Body of pancreas (tissue), 4 donors: ENCODE data around the gene TUBGCP4. TPM values are rescaled to one million over a fixed set of nuclear protein-coding genes. Genes with fewer than 3 reads are reported as not detected.

ENCODE experiments used
- ATAC-seq: fragments of 150-250 bp; one replicate; pipeline ENCODE4 v1.9.1; 2016
- DNase-seq, 4 donors: peaks; one replicate each; pipeline ENCODE4 v3.0.0-alpha.2; 2019
- H3K27ac ChIP-seq, 4 donors: fragments of 200-600 bp; sonication (generic); 1 replicate in 3 of 4; 2 replicates in 1 of 4; pipeline versions ENCODE4 v1.5.1 to v1.6.1; 2016 to 2019; ENCODE audit warnings: mild to moderate bottlenecking in 1 of 4, mixed read lengths in 1 of 4, moderate library complexity in 1 of 4
- H3K27me3 ChIP-seq, 2 donors: fragments of 200-600 bp; sonication (generic); one replicate each; pipeline ENCODE4 v1.6.0; 2016; ENCODE audit warnings: mild to moderate bottlenecking in 1 of 2
- H3K36me3 ChIP-seq, 2 donors: fragments of 200-600 bp; sonication (generic); replicated peaks in 1 of 2; 2 replicates each; pipeline ENCODE4 v1.5.1; 2016; ENCODE audit warnings: low read depth in 2 of 2; ENCODE audit not compliant: insufficient read depth in 1 of 2
- H3K4me1 ChIP-seq: fragments of 200-600 bp; sonication (generic); one replicate; pipeline ENCODE4 v1.6.0; 2016
- H3K4me3 ChIP-seq, 2 donors: fragments of 200-600 bp; sonication (generic); 1 replicate in 1 of 2; 2 replicates in 1 of 2; pipeline ENCODE4 v1.5.1; 2016 to 2019
- H3K9me3 ChIP-seq, 3 donors: fragments of 200-600 bp; sonication (generic); 1 replicate in 2 of 3; 2 replicates in 1 of 3; pipeline ENCODE4 v1.5.1; 2016
- POLR2A ChIP-seq, 3 donors: fragments of 450-650 bp; IDR thresholded peaks; one replicate each; pipeline ENCODE4 v1.6.1; 2016; ENCODE audit warnings: antibody characterized with exemption in 3 of 3, mild to moderate bottlenecking in 2 of 3
- WGBS, 2 donors: methylation state at CpG; one replicate each; pipeline ENCODE4 v1.1.5; 2017; 5-methylcytosine and 5-hydroxymethylcytosine counted together
- intact Hi-C: fragments of 100-400 bp; cut with DNase I; formaldehyde crosslinking; loops from one replicate; pipeline ENCODE4 v1.15.1; 2023
- total RNA-seq, 2 donors: library from RNA; depleted of rRNA; stranded (reverse); fragments of >200 nt; gene quantifications; one replicate each; pipeline ENCODE4 v1.1.0, GENCODE V29; 2016
- TF ChIP-seq, protein P1 (sequence below), 7 experiments: fragments of 450-650 bp in 4 of 7; fragments of 200-600 bp in 3 of 7; sonication (generic) in 3 of 7; IDR thresholded peaks; one replicate each; pipeline ENCODE4 v1.5.1; 2016 to 2019; ENCODE audit warnings: antibody characterized with exemption in 7 of 7

Gene TUBGCP4, protein sequence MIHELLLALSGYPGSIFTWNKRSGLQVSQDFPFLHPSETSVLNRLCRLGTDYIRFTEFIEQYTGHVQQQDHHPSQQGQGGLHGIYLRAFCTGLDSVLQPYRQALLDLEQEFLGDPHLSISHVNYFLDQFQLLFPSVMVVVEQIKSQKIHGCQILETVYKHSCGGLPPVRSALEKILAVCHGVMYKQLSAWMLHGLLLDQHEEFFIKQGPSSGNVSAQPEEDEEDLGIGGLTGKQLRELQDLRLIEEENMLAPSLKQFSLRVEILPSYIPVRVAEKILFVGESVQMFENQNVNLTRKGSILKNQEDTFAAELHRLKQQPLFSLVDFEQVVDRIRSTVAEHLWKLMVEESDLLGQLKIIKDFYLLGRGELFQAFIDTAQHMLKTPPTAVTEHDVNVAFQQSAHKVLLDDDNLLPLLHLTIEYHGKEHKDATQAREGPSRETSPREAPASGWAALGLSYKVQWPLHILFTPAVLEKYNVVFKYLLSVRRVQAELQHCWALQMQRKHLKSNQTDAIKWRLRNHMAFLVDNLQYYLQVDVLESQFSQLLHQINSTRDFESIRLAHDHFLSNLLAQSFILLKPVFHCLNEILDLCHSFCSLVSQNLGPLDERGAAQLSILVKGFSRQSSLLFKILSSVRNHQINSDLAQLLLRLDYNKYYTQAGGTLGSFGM
- 10 to 100 TPM; 12.2 to 22.1 TPM for total RNA-seq

DNA sequence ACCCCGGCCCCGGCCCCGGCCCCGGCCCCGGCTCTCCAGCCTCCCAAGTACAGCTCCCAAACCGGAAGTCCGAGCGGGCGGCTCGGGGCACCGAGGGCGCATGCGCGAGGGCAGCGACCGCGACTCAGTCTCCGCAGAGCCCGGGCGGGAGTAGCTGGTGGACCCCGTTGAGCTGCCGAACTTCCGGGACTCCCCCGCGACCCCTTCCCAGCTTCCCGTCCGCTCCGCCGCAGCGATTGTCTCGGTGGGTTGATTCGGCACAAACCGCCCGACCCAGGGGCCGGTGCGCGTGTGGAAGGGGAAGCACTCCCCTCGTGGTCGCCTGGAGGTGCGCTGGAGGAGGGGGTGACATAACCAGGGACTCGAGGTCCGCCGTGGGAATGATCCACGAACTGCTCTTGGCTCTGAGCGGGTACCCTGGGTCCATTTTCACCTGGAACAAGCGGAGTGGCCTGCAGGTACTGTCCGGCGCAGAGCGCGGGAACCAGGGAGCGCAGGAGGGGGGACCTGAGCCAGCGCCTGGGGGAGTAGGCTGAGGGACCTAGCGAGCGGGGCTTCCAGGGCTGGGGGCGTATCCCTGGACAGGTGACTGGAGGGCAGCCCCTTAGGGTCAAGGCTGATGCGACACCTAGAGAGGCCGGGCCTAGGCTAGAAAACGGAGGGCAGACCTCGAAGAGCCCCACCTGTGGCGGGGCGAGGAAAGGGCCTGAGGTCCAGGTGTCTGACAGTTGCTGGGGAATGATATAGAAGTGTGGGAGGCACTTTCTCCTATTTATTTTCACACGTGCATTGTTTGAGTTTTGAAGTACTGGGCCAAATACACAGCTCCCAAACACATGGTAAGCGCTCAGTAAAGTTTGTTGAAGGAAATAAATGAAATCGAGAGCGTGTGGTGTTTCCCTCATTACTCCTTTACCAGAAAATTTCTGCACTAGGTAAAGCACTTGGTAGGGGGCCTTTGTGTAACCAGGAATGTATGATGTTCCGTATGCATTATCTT, at the start of gene TUBGCP4, which contains the start of gene ZSCAN29:
Gene TUBGCP4 (plus strand): TSS at position 127 of the 1,000 bp plus-strand sequence. CDS start 254 bp downstream, at position 381.
Gene ZSCAN29 (minus strand): TSS at position 69 of the 1,000 bp plus-strand sequence. CDS start 1,130 bp downstream, outside the sequence.
- Histone ChIP-seq H3K4me1 (peaks cover 29% of the 10 kb centered on the region), H3K27ac (peak within 1 kb of the TSS; percentile 61 to 77 (median 72)), H3K4me3 (peak within 1 kb of the TSS; percentile 35 to 49), H3K9me3 (no peaks in the 10 kb centered on the region), H3K27me3 (no peaks in the 10 kb centered on the region), H3K36me3 (no peaks in the 10 kb centered on the region)
- WGBS, 2 donors = 1 to 4% methylated on average over 19 to 65 of the region's 66 CpGs
- DNase-seq = peak; percentile 77 to 82 (median 79)
- peak; percentile 16 to 65 (median 58) for TF ChIP-seq POLR2A (IDR thresholded peaks at IDR 0.05)
- TF ChIP-seq, protein P1, sequence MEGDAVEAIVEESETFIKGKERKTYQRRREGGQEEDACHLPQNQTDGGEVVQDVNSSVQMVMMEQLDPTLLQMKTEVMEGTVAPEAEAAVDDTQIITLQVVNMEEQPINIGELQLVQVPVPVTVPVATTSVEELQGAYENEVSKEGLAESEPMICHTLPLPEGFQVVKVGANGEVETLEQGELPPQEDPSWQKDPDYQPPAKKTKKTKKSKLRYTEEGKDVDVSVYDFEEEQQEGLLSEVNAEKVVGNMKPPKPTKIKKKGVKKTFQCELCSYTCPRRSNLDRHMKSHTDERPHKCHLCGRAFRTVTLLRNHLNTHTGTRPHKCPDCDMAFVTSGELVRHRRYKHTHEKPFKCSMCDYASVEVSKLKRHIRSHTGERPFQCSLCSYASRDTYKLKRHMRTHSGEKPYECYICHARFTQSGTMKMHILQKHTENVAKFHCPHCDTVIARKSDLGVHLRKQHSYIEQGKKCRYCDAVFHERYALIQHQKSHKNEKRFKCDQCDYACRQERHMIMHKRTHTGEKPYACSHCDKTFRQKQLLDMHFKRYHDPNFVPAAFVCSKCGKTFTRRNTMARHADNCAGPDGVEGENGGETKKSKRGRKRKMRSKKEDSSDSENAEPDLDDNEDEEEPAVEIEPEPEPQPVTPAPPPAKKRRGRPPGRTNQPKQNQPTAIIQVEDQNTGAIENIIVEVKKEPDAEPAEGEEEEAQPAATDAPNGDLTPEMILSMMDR (IDR thresholded peaks at IDR 0.05) = peak in 6 of 7 experiments; percentile 24 to 60 (median 36)
- peak; percentile 90 for ATAC-seq
- intact Hi-C loops = no loop called here

DNA sequence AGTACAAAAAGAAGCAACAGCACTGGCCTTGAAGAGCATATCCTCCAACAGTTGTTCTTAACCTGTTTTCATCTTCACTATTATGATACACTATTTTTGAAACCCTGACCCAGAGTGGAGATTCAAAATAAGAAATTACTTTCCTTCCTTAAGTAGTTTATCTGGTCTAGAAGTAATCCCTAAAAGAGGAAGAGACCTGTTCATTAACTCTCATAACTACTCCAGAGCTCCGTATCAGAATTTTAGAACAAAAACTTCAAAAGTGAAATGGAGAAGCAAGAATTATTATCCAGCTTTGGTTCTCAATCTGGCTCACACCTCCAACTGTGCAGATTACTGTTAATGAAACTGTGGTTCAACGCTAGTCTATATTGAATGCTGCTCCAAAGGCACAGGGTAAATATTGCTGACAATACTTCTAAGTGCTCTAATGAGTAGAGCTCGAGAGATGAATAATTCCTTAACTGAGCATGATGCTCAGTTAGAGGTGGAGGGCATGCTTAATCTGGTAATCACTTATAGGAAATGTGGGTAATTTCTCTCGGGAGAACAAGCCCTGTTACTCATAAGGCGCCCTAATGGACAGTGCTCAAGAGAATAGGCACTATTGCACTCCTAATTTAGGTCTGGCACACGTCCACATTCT, 45.7 kb upstream of the TUBGCP4 start:
- no peak for DNase-seq
- intact Hi-C loops = no loop called here
- Histone ChIP-seq H3K4me3 (no peak overlapping the region), H3K4me1 (peaks cover 18% of the 10 kb centered on the region), H3K9me3 (no peaks in the 10 kb centered on the region), H3K27ac (no peak overlapping the region), H3K27me3 (no peaks in the 10 kb centered on the region), H3K36me3 (no peaks in the 10 kb centered on the region)
- WGBS, 2 donors = 70 to 76% methylated on average over 6 of the region's 6 CpGs
- TF ChIP-seq, protein P1 (IDR thresholded peaks at IDR 0.05) = no peak
- no peak for TF ChIP-seq POLR2A (IDR thresholded peaks at IDR 0.05)
- ATAC-seq = no peak

DNA sequence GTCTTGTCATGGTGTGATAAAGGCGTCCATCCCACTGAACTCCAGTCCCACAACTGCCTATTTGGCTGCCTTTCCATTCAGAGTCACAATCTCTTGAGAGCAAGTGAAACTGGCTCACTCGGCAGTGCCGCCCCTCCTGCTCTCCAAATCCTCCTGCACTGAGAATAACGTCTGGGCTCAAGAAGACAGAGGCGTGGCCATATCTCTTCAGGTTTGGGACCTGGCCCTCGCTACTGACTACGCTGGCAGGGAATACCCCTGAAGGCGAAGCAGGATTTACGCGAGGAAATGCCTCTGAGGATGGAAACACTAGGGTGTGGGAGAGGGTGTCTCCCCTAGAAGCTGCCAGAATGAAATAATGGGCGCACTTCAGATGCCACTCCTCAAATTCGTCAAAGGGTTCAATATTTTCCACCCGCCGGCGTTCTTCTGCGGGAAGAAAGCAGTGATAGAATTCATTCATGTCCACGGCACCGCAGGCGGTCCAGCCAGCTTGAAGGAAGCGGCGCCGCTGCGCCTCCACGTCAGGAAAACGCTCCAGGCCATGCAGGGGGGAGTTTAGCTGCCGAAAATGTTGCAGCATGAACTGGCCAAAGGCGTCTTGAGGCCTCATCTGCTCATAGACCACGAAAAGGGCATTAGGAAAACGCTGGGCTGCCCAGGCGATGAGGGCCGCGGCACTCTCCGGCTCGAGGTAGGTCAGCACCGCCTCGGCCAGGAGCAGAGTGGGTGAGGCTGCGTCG, 41.5 kb upstream of the TUBGCP4 start:
- no peak for ATAC-seq
- intact Hi-C loops = no loop called here
- Histone ChIP-seq H3K4me1 (peaks cover 18% of the 10 kb centered on the region), H3K27ac (peak overlapping the region; percentile 80 to 98 (median 91)), H3K4me3 (peak overlapping the region; percentile 46 to 82), H3K27me3 (no peaks in the 10 kb centered on the region), H3K9me3 (no peaks in the 10 kb centered on the region), H3K36me3 (no peaks in the 10 kb centered on the region)
- 22% methylated on average over 23 to 38 of the region's 38 CpGs for WGBS, 2 donors
- peak in 2 of 4 donors; percentile 11 to 30 for DNase-seq
- TF ChIP-seq POLR2A (IDR thresholded peaks at IDR 0.05) = no peak
- TF ChIP-seq, protein P1 (IDR thresholded peaks at IDR 0.05) = no peak
